Stomach (tissue), 9 donors: Measurements from ENCODE around the gene TMEM178A. TPM values are rescaled to one million over a fixed set of nuclear protein-coding genes. Genes with fewer than 3 reads are reported as not detected.

Experiments
- DNase-seq, 2 donors: peaks; one replicate each; pipeline versions ENCODE4 v3.0.0 to v3.0.0-alpha.2; 2013 to 2019
- H3K27ac ChIP-seq, 5 donors: fragments of 200-600 bp in 4 of 5; sonication (generic) in 4 of 5; one replicate each; pipeline ENCODE4 v1.5.1; 2013 to 2019; ENCODE audit warnings: mild to moderate bottlenecking in 1 of 5, moderate library complexity in 1 of 5
- H3K27me3 ChIP-seq, 3 donors: fragments of 200-600 bp; sonication (generic); one replicate each; pipeline ENCODE4 v1.5.1; 2017 to 2019; ENCODE audit warnings: mixed run types in 1 of 3
- H3K36me3 ChIP-seq, 4 donors: fragments of 200-600 bp; sonication (generic); 1 replicate in 3 of 4; 2 replicates in 1 of 4; pipeline ENCODE4 v1.5.1; 2016 to 2019
- H3K4me1 ChIP-seq, 4 donors: fragments of 200-600 bp; sonication (generic); one replicate each; pipeline ENCODE4 v1.5.1; 2016 to 2019
- H3K4me3 ChIP-seq, 4 donors: fragments of 200-600 bp; sonication (generic) in 3 of 4; one replicate each; pipeline ENCODE4 v1.5.1; 2016 to 2019; ENCODE audit warnings: mild to moderate bottlenecking in 1 of 4
- H3K9me3 ChIP-seq, 4 donors: fragments of 200-600 bp; sonication (generic); one replicate each; pipeline ENCODE4 v1.5.1; 2016 to 2019
- EP300 ChIP-seq: sonication (generic); formaldehyde crosslinking; IDR thresholded peaks from one replicate; pipeline ENCODE4 v1.6.1; 2017; ENCODE audit warnings: antibody characterized with exemption
- POLR2A ChIP-seq, 4 donors: fragments of 450-650 bp; IDR thresholded peaks; one replicate each; pipeline ENCODE4 v1.6.1; 2016; ENCODE audit warnings: antibody characterized with exemption in 4 of 4, control low read depth in 2 of 4, mild to moderate bottlenecking in 1 of 4, moderate library complexity in 1 of 4
- POLR2AphosphoS5 ChIP-seq, 3 donors: sonication (generic); formaldehyde crosslinking; IDR thresholded peaks; one replicate each; pipeline ENCODE4 v1.6.1; 2016; ENCODE audit warnings: antibody characterized with exemption in 3 of 3
- WGBS, 5 donors: extraction: QIAGEN DNeasy Blood & Tissue Kit in 3 of 5; methylation state at CpG; one replicate each; pipeline versions ENCODE4 v1.1.5 to v1.1.7; 2013 to 2018; 5-methylcytosine and 5-hydroxymethylcytosine counted together
- intact Hi-C: fragments of 100-400 bp; cut with DNase I; formaldehyde crosslinking; loops from one replicate; pipeline ENCODE4 v1.15.1; 2023; ENCODE audit warnings: low total_unique reads
- polyA plus RNA-seq, 3 donors: library from polyadenylated mRNA; stranded (reverse); fragments of 200-250 nt; gene quantifications; one replicate each; pipeline ENCODE4 v1.2.3, GENCODE V29; 2013
- total RNA-seq, 5 donors: library from RNA; depleted of rRNA; stranded (reverse); fragments of >200 nt; gene quantifications; one replicate each; pipeline versions ENCODE4 v1.1.0 to v1.2.3, GENCODE V29; 2014 to 2016
- TF ChIP-seq, protein P1 (sequence below), 7 experiments: fragments of 450-650 bp in 4 of 7; fragments of 200-600 bp in 3 of 7; sonication (generic) in 3 of 7; IDR thresholded peaks; one replicate each; pipeline ENCODE4 v1.5.1; 2016 to 2019; ENCODE audit warnings: antibody characterized with exemption in 7 of 7, control low read depth in 2 of 7, mild to moderate bottlenecking in 1 of 7
- donor health status: healthy with polysubstance abuse.
- donor health status: Bipolar disorder and iron deficiency.
- donor health status: healthy.

TMEM178A gene
- total and polyA plus RNA-seq, 8 donors, result 0.62 to 36.5 (median 4.4) TPM

DNA sequence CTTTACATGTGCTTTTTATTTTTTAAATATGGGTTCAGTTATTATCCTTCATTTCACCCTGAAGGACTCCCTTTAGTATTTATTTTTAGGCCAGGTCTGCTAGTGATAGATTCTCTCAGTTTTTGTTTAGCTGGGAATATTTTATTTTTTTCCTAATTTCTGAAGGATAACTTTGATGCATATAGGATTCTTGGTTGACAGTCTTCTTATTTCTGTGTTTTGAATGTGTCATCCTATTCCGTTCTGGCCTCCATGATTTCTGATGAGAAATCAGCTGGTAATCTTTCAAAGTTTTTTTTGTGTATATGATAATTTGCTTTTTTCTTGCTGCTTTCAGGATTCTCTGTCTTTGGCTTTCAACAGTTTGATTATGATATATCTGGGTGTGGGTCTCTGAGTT is 35.4 kb downstream of the TMEM178A start:
- Histone ChIP-seq H3K27ac (no peak overlapping the region), H3K36me3 (no peaks in the 10 kb centered on the region), H3K4me1 (peaks cover 0 to 18% (median 5%) of the 10 kb centered on the region in 4 donors), H3K4me3 (no peak overlapping the region), H3K9me3 (peaks cover 0 to 20% (median 11%) of the 10 kb centered on the region in 4 donors), H3K27me3 (no peaks in the 10 kb centered on the region)
- no peak for DNase-seq
- WGBS, 5 donors, result 92 to 100% (median 97%) methylated on average over 1 of the region's 1 CpG
- intact Hi-C loops, result no loop called here
- TF ChIP-seq POLR2A (IDR thresholded peaks at IDR 0.05) (no peak), POLR2AphosphoS5 (IDR thresholded peaks at IDR 0.05) (no peak), EP300 (no peak)
- TF ChIP-seq, protein P1, sequence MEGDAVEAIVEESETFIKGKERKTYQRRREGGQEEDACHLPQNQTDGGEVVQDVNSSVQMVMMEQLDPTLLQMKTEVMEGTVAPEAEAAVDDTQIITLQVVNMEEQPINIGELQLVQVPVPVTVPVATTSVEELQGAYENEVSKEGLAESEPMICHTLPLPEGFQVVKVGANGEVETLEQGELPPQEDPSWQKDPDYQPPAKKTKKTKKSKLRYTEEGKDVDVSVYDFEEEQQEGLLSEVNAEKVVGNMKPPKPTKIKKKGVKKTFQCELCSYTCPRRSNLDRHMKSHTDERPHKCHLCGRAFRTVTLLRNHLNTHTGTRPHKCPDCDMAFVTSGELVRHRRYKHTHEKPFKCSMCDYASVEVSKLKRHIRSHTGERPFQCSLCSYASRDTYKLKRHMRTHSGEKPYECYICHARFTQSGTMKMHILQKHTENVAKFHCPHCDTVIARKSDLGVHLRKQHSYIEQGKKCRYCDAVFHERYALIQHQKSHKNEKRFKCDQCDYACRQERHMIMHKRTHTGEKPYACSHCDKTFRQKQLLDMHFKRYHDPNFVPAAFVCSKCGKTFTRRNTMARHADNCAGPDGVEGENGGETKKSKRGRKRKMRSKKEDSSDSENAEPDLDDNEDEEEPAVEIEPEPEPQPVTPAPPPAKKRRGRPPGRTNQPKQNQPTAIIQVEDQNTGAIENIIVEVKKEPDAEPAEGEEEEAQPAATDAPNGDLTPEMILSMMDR (IDR thresholded peaks at IDR 0.05), result no peak

DNA sequence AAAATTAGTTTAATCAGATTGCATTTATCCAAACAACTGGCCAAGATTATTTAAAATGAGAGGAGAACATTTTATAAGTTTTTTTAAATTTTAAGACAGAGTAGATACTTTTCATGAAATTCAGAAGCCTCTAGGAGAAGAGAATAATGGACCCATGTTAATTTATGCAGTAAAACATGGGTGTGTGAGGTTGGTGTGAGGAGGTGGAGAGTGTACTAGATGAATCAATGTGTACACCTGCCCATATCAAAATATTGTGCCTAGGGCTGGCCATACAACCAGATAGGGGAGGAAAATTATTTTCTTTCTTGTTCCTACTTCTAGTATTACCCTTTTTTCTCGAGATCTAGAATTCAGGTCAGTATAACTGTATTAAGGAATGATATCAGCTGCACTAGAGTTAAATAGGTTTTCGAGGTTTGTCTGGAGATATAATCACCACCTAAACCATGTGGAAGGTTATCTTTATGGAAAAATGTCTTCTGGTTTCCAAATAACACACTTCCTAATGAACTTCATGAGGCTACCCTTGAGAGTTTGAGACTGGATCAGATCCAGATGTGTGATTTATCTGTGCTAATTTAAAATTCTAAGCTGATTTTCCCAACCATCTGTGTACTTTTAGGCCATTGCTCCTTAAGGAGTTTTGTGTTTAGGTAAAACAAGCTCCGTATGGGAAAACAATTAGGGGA is 37.6 kb downstream of the TMEM178A start:
- DNase-seq, result no peak
- intact Hi-C loops, result no loop called here
- TF ChIP-seq EP300, result no peak
- peaks cover 0 to 20% (median 11%) of the 10 kb centered on the region in 4 donors for H3K9me3 ChIP-seq
- H3K27ac ChIP-seq, result no peak overlapping the region
- WGBS, 5 donors, result 70 to 85% (median 77%) methylated on average over 3 of the region's 3 CpGs
- no peaks in the 10 kb centered on the region for H3K27me3 ChIP-seq
- H3K4me1 ChIP-seq, result no peaks in the 10 kb centered on the region
- H3K36me3 ChIP-seq, result no peaks in the 10 kb centered on the region
- no peak overlapping the region for H3K4me3 ChIP-seq

DNA sequence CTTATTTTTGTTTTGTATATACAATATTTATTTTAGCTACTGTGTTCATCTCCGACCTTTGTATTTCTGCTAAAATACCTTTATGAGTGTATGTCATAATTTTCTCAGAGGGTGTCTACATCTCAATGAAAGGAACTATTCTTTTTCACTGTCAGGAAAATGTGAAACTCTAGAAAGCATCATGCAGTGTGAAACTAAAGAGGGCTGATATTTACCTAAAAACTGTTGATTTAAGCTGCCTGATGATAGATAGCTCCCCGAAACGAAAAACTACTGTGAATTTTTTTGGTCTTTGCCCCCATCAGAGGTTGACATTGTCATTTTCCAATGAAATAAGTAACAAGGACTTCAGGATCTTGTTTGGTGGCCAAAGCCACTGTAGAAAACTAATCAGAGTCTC is 38.8 kb downstream of the TMEM178A start:
- H3K9me3 ChIP-seq, result peaks cover 0 to 20% (median 11%) of the 10 kb centered on the region in 4 donors
- H3K27me3 ChIP-seq, result no peaks in the 10 kb centered on the region
- 57 to 77% (median 68%) methylated on average over 3 of the region's 3 CpGs for WGBS, 5 donors
- DNase-seq, result no peak
- intact Hi-C loops, result no loop called here
- no peak overlapping the region for H3K27ac ChIP-seq
- H3K4me3 ChIP-seq, result no peak overlapping the region
- TF ChIP-seq POLR2AphosphoS5 (IDR thresholded peaks at IDR 0.05) (no peak), POLR2A (IDR thresholded peaks at IDR 0.05) (no peak), EP300 (no peak)
- TF ChIP-seq, protein P1 (IDR thresholded peaks at IDR 0.05), result no peak
- H3K4me1 ChIP-seq, result no peaks in the 10 kb centered on the region
- no peaks in the 10 kb centered on the region for H3K36me3 ChIP-seq

DNA sequence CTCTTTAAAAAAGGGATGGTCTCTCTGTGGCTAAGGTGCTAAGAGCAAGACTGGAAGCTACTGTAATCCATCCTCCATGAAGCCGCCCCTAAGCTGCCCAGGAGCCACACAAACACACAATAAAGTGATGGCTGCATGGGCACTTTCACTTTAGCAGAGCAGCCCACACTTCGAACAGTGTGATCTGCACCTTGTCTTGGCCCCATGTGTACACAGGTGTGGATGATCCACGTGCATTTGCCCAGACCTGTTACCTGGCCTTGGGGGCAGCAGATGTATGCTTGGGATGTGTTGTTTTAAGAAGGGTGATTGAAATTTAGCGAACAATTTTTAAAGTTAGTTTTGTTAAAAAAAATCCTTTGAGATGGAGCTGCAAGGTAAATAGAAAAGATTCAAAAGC is 39.9 kb downstream of the TMEM178A start:
- no peak for DNase-seq
- H3K36me3 ChIP-seq, result no peaks in the 10 kb centered on the region
- no peaks in the 10 kb centered on the region for H3K27me3 ChIP-seq
- H3K9me3 ChIP-seq, result peaks cover 0 to 20% (median 11%) of the 10 kb centered on the region in 4 donors
- TF ChIP-seq, protein P1 (IDR thresholded peaks at IDR 0.05), result no peak
- TF ChIP-seq POLR2A (IDR thresholded peaks at IDR 0.05), result no peak
- TF ChIP-seq POLR2AphosphoS5 (IDR thresholded peaks at IDR 0.05), result no peak
- no peak for TF ChIP-seq EP300
- H3K4me1 ChIP-seq, result no peaks in the 10 kb centered on the region
- WGBS, 5 donors, result 39 to 59% (median 54%) methylated on average over 4 of the region's 4 CpGs
- no peak overlapping the region for H3K4me3 ChIP-seq
- H3K27ac ChIP-seq, result no peak overlapping the region
- intact Hi-C loops, result no loop called here

DNA sequence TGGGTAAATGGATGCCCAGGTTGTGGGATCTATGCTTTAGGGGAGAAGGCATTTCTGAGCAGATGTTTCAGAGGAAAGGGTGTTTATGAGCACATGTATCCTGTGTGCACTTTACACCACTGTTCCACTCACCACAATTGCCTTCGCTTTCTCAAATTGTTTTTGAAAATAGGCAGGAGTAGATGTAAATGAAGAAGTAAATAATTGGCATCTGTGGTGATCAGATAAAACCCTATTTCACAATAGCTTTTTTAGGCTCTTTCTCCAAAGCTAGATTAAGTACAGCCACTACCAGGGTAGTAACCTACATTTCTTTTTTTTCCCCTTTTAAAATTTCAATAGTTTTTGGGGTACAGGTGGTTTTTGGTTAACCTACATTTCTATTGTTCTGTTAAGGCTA is 40.6 kb downstream of the TMEM178A start:
- Histone ChIP-seq H3K4me3 (no peak overlapping the region), H3K27ac (no peak overlapping the region), H3K9me3 (peaks cover 0 to 14% (median 7%) of the 10 kb centered on the region in 4 donors), H3K4me1 (no peaks in the 10 kb centered on the region), H3K36me3 (no peaks in the 10 kb centered on the region), H3K27me3 (no peaks in the 10 kb centered on the region)
- 81 to 97% (median 90%) methylated on average over 1 of the region's 1 CpG for WGBS, 5 donors
- TF ChIP-seq POLR2AphosphoS5 (IDR thresholded peaks at IDR 0.05) (no peak), EP300 (no peak), POLR2A (IDR thresholded peaks at IDR 0.05) (no peak)
- TF ChIP-seq, protein P1 (IDR thresholded peaks at IDR 0.05), result no peak
- intact Hi-C loops, result no loop called here
- DNase-seq, result no peak
